HEK293 (cell line): Measurements from ENCODE around the gene TMEM181.
A peak's percentile ranks its signal among the peaks of the same experiment; 100 is the strongest.
"Not testable (repeated sequence)": the region's sequence is repeated elsewhere in the genome, so short reads cannot be mapped to it uniquely, and the experiment has no call there.

Experiments used
- CTCF ChIA-PET: fragments of 350-600 bp; formaldehyde crosslinking; extraction: SDS; loops from one replicate; lab custom pipeline; 2021; ENCODE audit warnings: antibody characterized with exemption; lab: Yijun Ruan, JAX
- POLR2A ChIA-PET: fragments of 300-600 bp; formaldehyde crosslinking; extraction: SDS; loops from one replicate; lab custom pipeline; 2020; ENCODE audit warnings: antibody characterized with exemption, inconsistent platforms; lab: Yijun Ruan, JAX
- H3K27ac ChIP-seq: fragments of 200-500 bp; sonication (Bioruptor generic); 2 replicates; pipeline ENCODE4 v1.5.1; 2014; ENCODE audit warnings: low read depth, low read length, control low read depth, inconsistent platforms; ENCODE audit errors: extremely low read depth
- H3K36me3 ChIP-seq, 2 experiments: fragments of 200-500 bp in 1 of 2; sonication (Bioruptor generic) in 1 of 2; 1 replicate in 1 of 2; 2 replicates in 1 of 2; pipeline ENCODE4 v1.5.1; 2014 to 2017; ENCODE audit warnings: inconsistent platforms in 2 of 2, low read length in 2 of 2; ENCODE audit not compliant: control insufficient read depth in 2 of 2, insufficient read depth in 1 of 2
- H3K4me1 ChIP-seq: fragments of 200-500 bp; sonication (Bioruptor generic); 2 replicates; pipeline ENCODE4 v1.5.1; 2014; ENCODE audit warnings: mild to moderate bottlenecking, low read length, inconsistent platforms; ENCODE audit not compliant: control insufficient read depth, insufficient read depth
- H3K4me3 ChIP-seq: 2 replicates; pipeline ENCODE4 v1.5.1; 2011; ENCODE audit warnings: low read depth, mild to moderate bottlenecking, control low read depth, low read length, moderate library complexity
- H3K9me3 ChIP-seq: fragments of 200-500 bp; sonication (Bioruptor generic); 2 replicates; pipeline ENCODE4 v1.5.1; 2014; ENCODE audit warnings: low read depth, low read length, inconsistent platforms; ENCODE audit not compliant: control insufficient read depth, insufficient read depth
- EGR2 ChIP-seq: fragments of 450-650 bp; formaldehyde crosslinking; IDR thresholded peaks from 2 replicates; pipeline ENCODE4 v1.5.1; 2016; ENCODE audit warnings: low read depth, missing biosample characterization, missing genetic modification characterization
- GFI1B ChIP-seq: fragments of 450-650 bp; formaldehyde crosslinking; IDR thresholded peaks from 2 replicates; pipeline ENCODE4 v1.5.1; 2016; ENCODE audit warnings: missing biosample characterization, missing genetic modification characterization
- KLF7 ChIP-seq: fragments of 450-650 bp; formaldehyde crosslinking; IDR thresholded peaks from 2 replicates; pipeline ENCODE4 v1.5.1; 2016; ENCODE audit warnings: missing biosample characterization, missing genetic modification characterization, borderline replicate concordance
- MYNN ChIP-seq: fragments of 450-650 bp; formaldehyde crosslinking; IDR thresholded peaks from 2 replicates; pipeline ENCODE4 v1.5.1; 2016; ENCODE audit warnings: missing biosample characterization, missing genetic modification characterization, borderline replicate concordance
- OSR2 ChIP-seq: fragments of 450-650 bp; formaldehyde crosslinking; IDR thresholded peaks from 2 replicates; pipeline ENCODE4 v1.5.1; 2016; ENCODE audit warnings: missing biosample characterization, missing genetic modification characterization
- REPIN1 ChIP-seq: fragments of 450-650 bp; formaldehyde crosslinking; IDR thresholded peaks from 2 replicates; pipeline ENCODE4 v1.5.1; 2017; ENCODE audit warnings: missing biosample characterization, missing genetic modification characterization, low read depth
- SCRT1 ChIP-seq: fragments of 450-650 bp; formaldehyde crosslinking; IDR thresholded peaks from 2 replicates; pipeline ENCODE4 v1.5.1; 2016; ENCODE audit warnings: missing biosample characterization, missing genetic modification characterization, borderline replicate concordance
- ZIC2 ChIP-seq: fragments of 450-650 bp; formaldehyde crosslinking; IDR thresholded peaks from 2 replicates; pipeline ENCODE4 v1.5.1; 2016; ENCODE audit warnings: missing biosample characterization, missing genetic modification characterization
- ZNF10 ChIP-seq: fragments of 450-650 bp; formaldehyde crosslinking; IDR thresholded peaks from 2 replicates; pipeline ENCODE4 v1.5.1; 2017; ENCODE audit warnings: missing biosample characterization, missing genetic modification characterization
- ZNF202 ChIP-seq: fragments of 450-650 bp; formaldehyde crosslinking; IDR thresholded peaks from 2 replicates; pipeline ENCODE4 v1.5.1; 2016; ENCODE audit warnings: missing biosample characterization, missing genetic modification characterization, borderline replicate concordance
- ZNF529 ChIP-seq: fragments of 450-650 bp; formaldehyde crosslinking; IDR thresholded peaks from 2 replicates; pipeline ENCODE4 v1.5.1; 2017; ENCODE audit warnings: missing genetic modification characterization, missing biosample characterization; ENCODE audit not compliant: insufficient replicate concordance
- ZNF558 ChIP-seq: fragments of 450-650 bp; formaldehyde crosslinking; IDR thresholded peaks from 2 replicates; pipeline ENCODE4 v1.5.1; 2016; ENCODE audit warnings: missing biosample characterization, missing genetic modification characterization
- ZNF571 ChIP-seq: fragments of 450-650 bp; formaldehyde crosslinking; IDR thresholded peaks from 2 replicates; pipeline ENCODE4 v1.5.0; 2017; ENCODE audit warnings: missing biosample characterization, missing genetic modification characterization
- ZNF645 ChIP-seq: fragments of 450-650 bp; formaldehyde crosslinking; IDR thresholded peaks from 2 replicates; pipeline ENCODE4; 2016; ENCODE audit warnings: missing biosample characterization, missing genetic modification characterization
- ZNF654 ChIP-seq: fragments of 450-650 bp; formaldehyde crosslinking; IDR thresholded peaks from 2 replicates; pipeline ENCODE4 v1.5.1; 2016; ENCODE audit warnings: low read depth, missing biosample characterization, missing genetic modification characterization
- ZNF664 ChIP-seq: fragments of 450-650 bp; formaldehyde crosslinking; IDR thresholded peaks from 2 replicates; pipeline ENCODE4 v1.5.1; 2016; ENCODE audit warnings: missing biosample characterization, missing genetic modification characterization
- ZNF830 ChIP-seq: fragments of 450-650 bp; IDR thresholded peaks from 2 replicates; pipeline ENCODE4 v1.5.0; 2018; ENCODE audit warnings: missing biosample characterization, missing genetic modification characterization, low read depth, mild to moderate bottlenecking, moderate library complexity
- TF ChIP-seq, protein P1 (sequence below): fragments of 450-650 bp; formaldehyde crosslinking; conservative IDR thresholded peaks from 2 replicates; pipeline ENCODE4 v1.5.1; 2016; ENCODE audit warnings: low read depth, missing biosample characterization, missing genetic modification characterization
- TF ChIP-seq, protein P2 (sequence below): fragments of 450-650 bp; formaldehyde crosslinking; IDR thresholded peaks from 2 replicates; pipeline ENCODE4 v1.5.1; 2016; ENCODE audit warnings: missing biosample characterization, missing genetic modification characterization

TMEM181 gene

GRCh38 chr6:158556113-158556512 is 3.8 kb upstream of the TMEM181 start:
- TF ChIP-seq ZNF558 (tag by site-specific recombination) (no peak), ZNF10 (tag by site-specific recombination) (no peak), GFI1B (no peak), KLF7 (tag by site-specific recombination) (no peak), REPIN1 (no peak), SCRT1 (no peak), ZNF529 (tag by site-specific recombination) (no peak), OSR2 (tag by site-specific recombination) (no peak), ZNF664 (tag by site-specific recombination) (no peak), ZNF202 (tag by site-specific recombination) (no peak), ZNF571 (no peak), ZNF654 (tag by site-specific recombination) (no peak), EGR2 (tag by site-specific recombination) (no peak), ZIC2 (tag by site-specific recombination) (no peak), ZNF645 (tag by site-specific recombination) (no peak), ZNF830 (tag by site-specific recombination) (no peak)
- TF ChIP-seq, protein P1, sequence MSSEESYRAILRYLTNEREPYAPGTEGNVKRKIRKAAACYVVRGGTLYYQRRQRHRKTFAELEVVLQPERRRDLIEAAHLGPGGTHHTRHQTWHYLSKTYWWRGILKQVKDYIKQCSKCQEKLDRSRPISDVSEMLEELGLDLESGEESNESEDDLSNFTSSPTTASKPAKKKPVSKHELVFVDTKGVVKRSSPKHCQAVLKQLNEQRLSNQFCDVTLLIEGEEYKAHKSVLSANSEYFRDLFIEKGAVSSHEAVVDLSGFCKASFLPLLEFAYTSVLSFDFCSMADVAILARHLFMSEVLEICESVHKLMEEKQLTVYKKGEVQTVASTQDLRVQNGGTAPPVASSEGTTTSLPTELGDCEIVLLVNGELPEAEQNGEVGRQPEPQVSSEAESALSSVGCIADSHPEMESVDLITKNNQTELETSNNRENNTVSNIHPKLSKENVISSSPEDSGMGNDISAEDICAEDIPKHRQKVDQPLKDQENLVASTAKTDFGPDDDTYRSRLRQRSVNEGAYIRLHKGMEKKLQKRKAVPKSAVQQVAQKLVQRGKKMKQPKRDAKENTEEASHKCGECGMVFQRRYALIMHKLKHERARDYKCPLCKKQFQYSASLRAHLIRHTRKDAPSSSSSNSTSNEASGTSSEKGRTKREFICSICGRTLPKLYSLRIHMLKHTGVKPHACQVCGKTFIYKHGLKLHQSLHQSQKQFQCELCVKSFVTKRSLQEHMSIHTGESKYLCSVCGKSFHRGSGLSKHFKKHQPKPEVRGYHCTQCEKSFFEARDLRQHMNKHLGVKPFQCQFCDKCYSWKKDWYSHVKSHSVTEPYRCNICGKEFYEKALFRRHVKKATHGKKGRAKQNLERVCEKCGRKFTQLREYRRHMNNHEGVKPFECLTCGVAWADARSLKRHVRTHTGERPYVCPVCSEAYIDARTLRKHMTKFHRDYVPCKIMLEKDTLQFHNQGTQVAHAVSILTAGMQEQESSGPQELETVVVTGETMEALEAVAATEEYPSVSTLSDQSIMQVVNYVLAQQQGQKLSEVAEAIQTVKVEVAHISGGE = no peak
- Histone ChIP-seq H3K4me3 (no peak overlapping the region), H3K4me1 (peaks cover 15% of the 10 kb centered on the region), H3K36me3 (no peaks in the 10 kb centered on the region), H3K9me3 (no peaks in the 10 kb centered on the region), H3K27ac (no peak overlapping the region)
- CTCF ChIA-PET = interaction anchor here (0.6 kb wide), 1 partner anchor 12 kb away, joined by 3 read pairs; no protein-coding TSS in a partner anchor
- POLR2A ChIA-PET = no interaction called here

GRCh38 chr6:158557110-158557509 is 2.8 kb upstream of the TMEM181 start:
- H3K36me3 ChIP-seq, H3K9me3 ChIP-seq, POLR2A ChIA-PET, H3K4me3 ChIP-seq, H3K27ac ChIP-seq: not testable (repeated sequence)
- H3K4me1 ChIP-seq = peaks cover 15% of the 10 kb centered on the region
- CTCF ChIA-PET = interaction anchor here (0.7 to 0.9 kb wide), 2 partner anchors 110 to 343 kb away, joined by 3 read pairs; no protein-coding TSS in a partner anchor

DNA sequence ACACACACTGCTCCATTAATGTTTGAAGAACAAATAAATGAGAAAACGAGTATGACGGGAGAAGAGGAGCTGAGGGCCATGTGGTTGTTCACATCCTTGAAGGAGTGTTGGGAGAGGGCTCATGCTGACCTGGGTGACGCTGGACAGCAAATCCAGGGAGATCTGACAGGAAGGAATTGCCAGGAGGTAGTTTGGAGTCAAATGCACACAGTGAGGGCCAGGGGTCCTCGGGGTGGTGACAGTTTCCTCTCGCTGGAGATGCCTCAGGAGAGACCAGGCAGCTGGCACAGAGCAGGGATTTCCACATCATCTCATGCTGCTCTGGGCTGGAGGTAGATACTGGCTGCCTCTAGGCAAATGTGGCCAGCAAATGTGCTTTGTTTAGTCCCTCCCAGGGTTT is 2.0 kb upstream of the TMEM181 start:
- Histone ChIP-seq H3K36me3 (no peaks in the 10 kb centered on the region), H3K4me1 (peaks cover 15% of the 10 kb centered on the region), H3K9me3 (no peaks in the 10 kb centered on the region), H3K27ac (no peak overlapping the region), H3K4me3 (no peak overlapping the region)
- TF ChIP-seq, protein P2, sequence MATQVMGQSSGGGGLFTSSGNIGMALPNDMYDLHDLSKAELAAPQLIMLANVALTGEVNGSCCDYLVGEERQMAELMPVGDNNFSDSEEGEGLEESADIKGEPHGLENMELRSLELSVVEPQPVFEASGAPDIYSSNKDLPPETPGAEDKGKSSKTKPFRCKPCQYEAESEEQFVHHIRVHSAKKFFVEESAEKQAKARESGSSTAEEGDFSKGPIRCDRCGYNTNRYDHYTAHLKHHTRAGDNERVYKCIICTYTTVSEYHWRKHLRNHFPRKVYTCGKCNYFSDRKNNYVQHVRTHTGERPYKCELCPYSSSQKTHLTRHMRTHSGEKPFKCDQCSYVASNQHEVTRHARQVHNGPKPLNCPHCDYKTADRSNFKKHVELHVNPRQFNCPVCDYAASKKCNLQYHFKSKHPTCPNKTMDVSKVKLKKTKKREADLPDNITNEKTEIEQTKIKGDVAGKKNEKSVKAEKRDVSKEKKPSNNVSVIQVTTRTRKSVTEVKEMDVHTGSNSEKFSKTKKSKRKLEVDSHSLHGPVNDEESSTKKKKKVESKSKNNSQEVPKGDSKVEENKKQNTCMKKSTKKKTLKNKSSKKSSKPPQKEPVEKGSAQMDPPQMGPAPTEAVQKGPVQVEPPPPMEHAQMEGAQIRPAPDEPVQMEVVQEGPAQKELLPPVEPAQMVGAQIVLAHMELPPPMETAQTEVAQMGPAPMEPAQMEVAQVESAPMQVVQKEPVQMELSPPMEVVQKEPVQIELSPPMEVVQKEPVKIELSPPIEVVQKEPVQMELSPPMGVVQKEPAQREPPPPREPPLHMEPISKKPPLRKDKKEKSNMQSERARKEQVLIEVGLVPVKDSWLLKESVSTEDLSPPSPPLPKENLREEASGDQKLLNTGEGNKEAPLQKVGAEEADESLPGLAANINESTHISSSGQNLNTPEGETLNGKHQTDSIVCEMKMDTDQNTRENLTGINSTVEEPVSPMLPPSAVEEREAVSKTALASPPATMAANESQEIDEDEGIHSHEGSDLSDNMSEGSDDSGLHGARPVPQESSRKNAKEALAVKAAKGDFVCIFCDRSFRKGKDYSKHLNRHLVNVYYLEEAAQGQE (tag by site-specific recombination) = peak; percentile 63
- TF ChIP-seq MYNN (tag by site-specific recombination) = no peak
- CTCF ChIA-PET = interaction anchor here (0.6 to 1.2 kb wide), 3 partner anchors 48 to 343 kb away, joined by 3 to 4 read pairs (median 3); no protein-coding TSS in a partner anchor
- POLR2A ChIA-PET = no interaction called here
